Measurements from ENCODE around the gene HOXB1.
"Not testable (repeated sequence)": the region's sequence is repeated elsewhere in the genome, so short reads cannot be mapped to it uniquely, and the experiment has no call there.

Gene HOXB1

GRCh38 chr17:48492401-48493298 lies 38.2 kb downstream of the HOXB1 start:
- DNase-seq = peak; percentile 84

DNA sequence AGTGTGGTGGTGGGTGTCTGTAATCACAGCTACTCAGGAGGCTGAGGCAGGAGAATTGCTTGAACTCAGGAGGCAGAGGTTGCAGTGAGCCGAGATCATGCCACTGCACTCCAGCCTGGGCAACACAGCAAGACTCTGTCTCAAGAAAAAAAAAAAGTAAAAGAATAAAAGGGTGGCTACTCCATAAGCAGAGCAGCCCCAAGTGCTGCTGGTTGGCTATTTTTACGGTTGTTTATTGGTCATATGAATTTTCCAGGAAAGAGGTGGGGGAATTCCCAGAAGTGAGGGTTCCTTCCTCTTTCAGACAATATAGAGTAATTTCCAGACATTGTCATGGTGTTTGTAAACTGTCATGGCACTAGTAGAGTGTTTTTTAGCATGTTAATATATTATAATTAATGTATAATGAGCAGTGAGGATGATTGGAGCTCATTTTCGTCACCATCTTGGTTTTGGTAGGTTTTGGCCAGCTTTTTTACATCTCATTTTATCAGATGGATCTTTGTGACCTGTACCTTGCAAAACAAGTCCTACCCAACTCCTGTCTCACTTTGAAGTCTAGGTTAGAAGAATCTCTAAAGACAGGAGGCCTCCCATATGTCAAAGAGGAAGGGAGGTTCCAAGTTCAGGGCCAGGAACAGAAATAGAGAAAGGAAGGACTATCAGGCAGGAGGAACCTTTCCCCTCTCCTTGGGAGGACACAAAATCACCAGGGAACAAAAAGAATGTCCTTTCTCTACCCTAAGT lies 39.1 kb downstream of the HOXB1 start:
- no peak for DNase-seq

GRCh38 chr17:48490451-48490892 lies 40.3 kb downstream of the HOXB1 start:
- DNase-seq = no peak

- no peak for DNase-seq
Measured at GRCh38 chr17:48489781-48490180, 41.0 kb downstream of the HOXB1 start.

DNA sequence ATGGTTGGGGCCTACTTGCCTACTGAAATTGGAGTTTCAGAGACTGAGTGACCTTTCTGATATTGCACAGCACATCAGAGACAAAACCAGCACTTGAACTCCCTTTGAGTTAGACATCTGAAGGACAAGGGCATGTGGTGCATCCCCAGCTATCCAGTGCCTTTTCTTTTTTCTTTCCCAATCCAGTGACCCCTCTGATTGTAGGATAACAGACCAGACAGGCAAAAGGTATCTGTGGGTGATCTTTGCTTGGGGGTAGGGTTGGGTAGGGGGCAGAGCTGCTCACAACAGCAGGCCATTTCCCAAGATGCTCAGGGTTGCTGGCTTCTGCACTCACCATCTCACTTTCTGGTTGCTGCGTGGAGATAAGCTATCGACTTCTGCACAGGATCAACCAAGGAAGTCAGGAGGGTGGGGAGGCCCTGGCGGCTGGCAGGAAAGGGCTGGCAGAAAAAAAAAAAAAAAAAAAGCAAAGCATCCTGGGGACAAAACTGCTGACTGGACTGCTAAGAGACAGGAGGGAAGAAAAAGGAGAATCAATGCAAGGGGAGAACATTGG lies 42.2 kb downstream of the HOXB1 start:
- DNase-seq = no peak

- no peak for DNase-seq
Measured at GRCh38 chr17:48487221-48487620, 43.6 kb downstream of the HOXB1 start.

DNA sequence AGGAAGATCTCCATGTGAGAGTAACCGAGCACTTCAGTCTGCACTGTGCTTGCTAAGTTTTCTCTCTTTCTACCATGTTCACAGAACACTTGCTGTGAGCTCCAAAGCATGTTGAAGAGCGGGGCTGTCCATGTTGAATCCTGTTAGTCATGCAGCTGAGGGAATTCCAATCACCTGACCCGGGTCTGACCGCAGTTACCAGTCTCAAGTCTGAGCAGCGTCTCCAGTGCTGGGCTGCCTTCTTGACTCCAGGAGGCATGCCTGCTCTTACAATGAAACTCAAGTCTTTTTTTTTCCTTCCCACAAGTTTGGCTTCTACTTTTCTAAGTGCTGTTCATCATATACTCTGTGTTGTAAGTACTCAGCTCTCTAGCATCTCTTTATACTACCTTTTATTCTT lies 44.3 kb downstream of the HOXB1 start:
- peak; percentile 42 for DNase-seq

DNA sequence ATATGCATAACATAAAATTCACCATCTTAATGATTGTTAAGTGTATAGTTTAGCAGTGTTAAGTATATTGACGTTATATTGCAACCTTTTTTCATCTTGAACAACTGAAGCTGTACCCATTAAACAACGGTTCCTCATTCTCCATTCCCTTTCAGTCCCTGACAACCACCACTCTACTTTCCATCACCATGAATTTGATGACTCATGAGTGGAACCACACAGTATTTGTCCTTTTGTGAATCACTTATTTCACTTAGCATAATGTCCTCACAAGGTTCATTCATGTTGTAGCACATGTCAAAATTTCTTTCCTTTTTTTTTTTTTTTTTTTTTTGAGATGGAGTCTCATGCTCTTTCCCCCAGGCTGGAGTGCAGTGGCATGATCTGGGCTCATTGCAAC lies 46.0 kb downstream of the HOXB1 start:
- DNase-seq = no peak

- DNase-seq = no peak
Measured at GRCh38 chr17:48484256-48484655, 46.6 kb downstream of the HOXB1 start.

GRCh38 chr17:48483471-48484131 lies 47.2 kb downstream of the HOXB1 start:
- DNase-seq = peak; percentile 83

DNA sequence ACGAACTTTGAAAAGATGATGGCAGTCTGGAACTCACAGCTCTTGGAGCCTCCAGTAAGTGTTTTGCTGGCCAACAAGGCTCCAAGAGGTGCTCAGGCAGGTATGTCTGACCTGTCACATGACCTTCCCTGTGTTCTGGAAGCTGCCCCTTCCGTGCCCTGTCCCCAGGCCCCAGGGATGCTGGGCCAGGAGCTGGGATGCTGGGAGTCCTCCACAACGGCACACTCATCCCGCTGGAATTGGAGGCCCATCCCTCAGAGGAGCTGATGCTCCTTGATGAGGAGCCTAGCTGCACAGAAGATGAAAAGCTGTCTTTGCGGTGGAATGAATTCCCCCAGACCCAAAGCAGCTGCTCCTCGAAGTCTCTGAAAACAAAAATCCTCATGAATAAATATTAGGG lies 47.8 kb downstream of the HOXB1 start:
- DNase-seq = no peak

DNA sequence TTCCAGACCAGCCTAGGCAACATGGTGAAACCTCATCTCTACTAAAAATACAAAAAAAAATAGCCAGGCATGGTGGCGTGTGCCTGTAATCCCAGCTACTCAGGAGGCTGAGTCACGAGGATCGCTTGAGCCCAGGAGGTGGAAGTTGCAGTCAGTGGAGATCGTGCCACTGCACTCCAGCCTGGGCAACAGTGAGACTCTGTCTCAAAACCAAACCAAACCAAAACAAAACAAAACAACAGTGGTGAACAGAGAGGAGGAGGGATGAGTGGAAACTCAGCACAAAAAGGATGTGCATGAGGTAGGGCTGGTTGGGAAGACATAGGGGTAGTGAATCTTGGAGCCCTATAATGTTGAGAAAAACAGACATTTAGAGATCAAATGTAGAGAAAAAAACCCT lies 48.5 kb downstream of the HOXB1 start:
- DNase-seq = not testable (repeated sequence)

GRCh38 chr17:48479014-48479402 lies 51.8 kb downstream of the HOXB1 start:
- no peak for DNase-seq
